ENCODE measurements around the gene TCERG1L. TPM values are rescaled to one million over a fixed set of nuclear protein-coding genes. Genes with fewer than 3 reads are reported as not detected.
A peak's percentile ranks its signal among the peaks of the same experiment; 100 is the strongest.

TCERG1L gene
- total and polyA plus RNA-seq, 5 donors from 2014 or later = not detected

DNA sequence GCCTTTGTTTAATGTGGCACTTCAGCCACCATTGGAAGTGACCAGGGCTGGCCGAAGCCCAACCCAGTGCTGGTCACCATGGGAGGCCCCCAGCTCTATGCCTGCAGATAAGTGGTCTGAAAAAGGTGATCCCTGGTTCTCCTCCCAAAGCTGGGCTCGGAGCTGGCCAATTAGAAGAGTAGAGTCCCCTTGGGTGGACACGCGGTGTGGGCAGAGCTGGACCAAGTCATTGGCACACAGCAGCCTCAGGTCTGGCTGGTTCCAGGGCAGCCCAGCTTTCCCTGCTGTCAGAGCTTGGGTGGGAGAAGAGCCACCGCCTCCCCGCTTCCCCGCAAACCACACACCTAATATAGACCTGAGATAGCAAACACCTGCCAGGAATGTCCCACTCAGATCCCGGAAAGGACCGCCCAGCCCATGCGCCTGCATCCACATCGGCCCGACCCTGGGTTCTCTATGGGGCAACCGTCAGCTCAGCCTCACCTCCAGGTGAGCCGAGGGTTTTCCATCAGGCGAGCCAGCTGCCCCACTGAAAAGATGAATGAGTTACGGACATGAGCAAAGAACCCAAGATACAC is 84.3 kb downstream of the TCERG1L start:
- no peak overlapping the region for H3K4me3 ChIP-seq (ENCODE audit: low read depth, low read length)
- Mint-ChIP-seq H3K36me3 (no peaks in the 10 kb centered on the region), H3K4me3 (no peak overlapping the region), H3K4me1 (no peaks in the 10 kb centered on the region), H3K27ac (no peak overlapping the region), H3K27me3 (no peaks in the 10 kb centered on the region), H3K9me3 (peaks cover 0 to 3% (median 0%) of the 10 kb centered on the region in 7 donors)
- H3K27me3 ChIP-seq (ENCODE audit: control insufficient read depth, insufficient read depth, low read length) = no peaks in the 10 kb centered on the region
- ATAC-seq (ENCODE audit: low read depth in 2 of 2) = no peak
- H3K4me1 ChIP-seq (ENCODE audit: control insufficient read depth, insufficient read depth, low read length, poor library complexity, severe bottlenecking) = no peaks in the 10 kb centered on the region
- no peak overlapping the region for H3K27ac ChIP-seq (ENCODE audit: insufficient read depth, low read length, poor library complexity, severe bottlenecking)
- H3K36me3 ChIP-seq (ENCODE audit: control insufficient read depth, insufficient read depth, low read length) = no peaks in the 10 kb centered on the region
- no peaks in the 10 kb centered on the region for H3K9me3 ChIP-seq (ENCODE audit: control insufficient read depth in 2 of 2, low read length in 2 of 2)
- DNase-seq = no peak

- Histone ChIP-seq H3K9me3 (ENCODE audit: control insufficient read depth in 2 of 2, low read length in 2 of 2) (no peaks in the 10 kb centered on the region), H3K27ac (ENCODE audit: insufficient read depth, low read length, poor library complexity, severe bottlenecking) (no peak overlapping the region), H3K4me1 (ENCODE audit: control insufficient read depth, insufficient read depth, low read length, poor library complexity, severe bottlenecking) (no peaks in the 10 kb centered on the region), H3K4me3 (ENCODE audit: low read depth, low read length) (no peak overlapping the region), H3K27me3 (ENCODE audit: control insufficient read depth, insufficient read depth, low read length) (no peaks in the 10 kb centered on the region), H3K36me3 (ENCODE audit: control insufficient read depth, insufficient read depth, low read length) (no peaks in the 10 kb centered on the region)
- Mint-ChIP-seq H3K4me3 (no peak overlapping the region), H3K9me3 (peaks cover 0 to 3% (median 0%) of the 10 kb centered on the region in 7 donors), H3K4me1 (no peaks in the 10 kb centered on the region), H3K27ac (no peak overlapping the region), H3K27me3 (no peaks in the 10 kb centered on the region), H3K36me3 (no peaks in the 10 kb centered on the region)
- ATAC-seq (ENCODE audit: low read depth in 2 of 2) (no peak), DNase-seq (no peak)
Observed at GRCh38 chr10:131226446-131227162, 84.9 kb downstream of the TCERG1L start.

GRCh38 chr10:131224106-131224505 is 87.4 kb downstream of the TCERG1L start:
- no peaks in the 10 kb centered on the region for H3K9me3 ChIP-seq (ENCODE audit: control insufficient read depth in 2 of 2, low read length in 2 of 2)
- Mint-ChIP-seq H3K4me3 (peak overlapping the region in 1 of 4 donors; percentile 47), H3K9me3 (peaks cover 0 to 3% (median 0%) of the 10 kb centered on the region in 7 donors), H3K4me1 (no peaks in the 10 kb centered on the region), H3K27me3 (no peaks in the 10 kb centered on the region), H3K36me3 (no peaks in the 10 kb centered on the region), H3K27ac (no peak overlapping the region)
- no peaks in the 10 kb centered on the region for H3K36me3 ChIP-seq (ENCODE audit: control insufficient read depth, insufficient read depth, low read length)
- ATAC-seq (ENCODE audit: low read depth in 2 of 2) = no peak
- no peak for DNase-seq
- no peaks in the 10 kb centered on the region for H3K4me1 ChIP-seq (ENCODE audit: control insufficient read depth, insufficient read depth, low read length, poor library complexity, severe bottlenecking)
- H3K27ac ChIP-seq (ENCODE audit: insufficient read depth, low read length, poor library complexity, severe bottlenecking) = no peak overlapping the region
- no peak overlapping the region for H3K4me3 ChIP-seq (ENCODE audit: low read depth, low read length)
- H3K27me3 ChIP-seq (ENCODE audit: control insufficient read depth, insufficient read depth, low read length) = no peaks in the 10 kb centered on the region

GRCh38 chr10:131223422-131223821 is 88.1 kb downstream of the TCERG1L start:
- H3K4me1 Mint-ChIP-seq = no peaks in the 10 kb centered on the region
- H3K36me3 Mint-ChIP-seq = no peaks in the 10 kb centered on the region
- Histone ChIP-seq H3K27me3 (ENCODE audit: control insufficient read depth, insufficient read depth, low read length) (no peaks in the 10 kb centered on the region), H3K4me3 (ENCODE audit: low read depth, low read length) (no peak overlapping the region), H3K27ac (ENCODE audit: insufficient read depth, low read length, poor library complexity, severe bottlenecking) (no peak overlapping the region), H3K36me3 (ENCODE audit: control insufficient read depth, insufficient read depth, low read length) (no peaks in the 10 kb centered on the region), H3K9me3 (ENCODE audit: control insufficient read depth in 2 of 2, low read length in 2 of 2) (no peaks in the 10 kb centered on the region), H3K4me1 (ENCODE audit: control insufficient read depth, insufficient read depth, low read length, poor library complexity, severe bottlenecking) (no peaks in the 10 kb centered on the region)
- DNase-seq (no peak), ATAC-seq (ENCODE audit: low read depth in 2 of 2) (no peak)
- H3K4me3 Mint-ChIP-seq = no peak overlapping the region
- H3K27me3 Mint-ChIP-seq = no peaks in the 10 kb centered on the region
- H3K9me3 Mint-ChIP-seq = peaks cover 0 to 3% (median 0%) of the 10 kb centered on the region in 7 donors
- H3K27ac Mint-ChIP-seq = no peak overlapping the region

- no peak overlapping the region for H3K27ac Mint-ChIP-seq
- H3K9me3 Mint-ChIP-seq = peaks cover 0 to 3% (median 0%) of the 10 kb centered on the region in 7 donors
- no peak for ATAC-seq (ENCODE audit: low read depth in 2 of 2)
- no peaks in the 10 kb centered on the region for H3K27me3 ChIP-seq (ENCODE audit: control insufficient read depth, insufficient read depth, low read length)
- no peaks in the 10 kb centered on the region for H3K36me3 ChIP-seq (ENCODE audit: control insufficient read depth, insufficient read depth, low read length)
- H3K4me3 ChIP-seq (ENCODE audit: low read depth, low read length) = no peak overlapping the region
- no peak overlapping the region for H3K4me3 Mint-ChIP-seq
- H3K27ac ChIP-seq (ENCODE audit: insufficient read depth, low read length, poor library complexity, severe bottlenecking) = no peak overlapping the region
- no peaks in the 10 kb centered on the region for H3K27me3 Mint-ChIP-seq
- H3K4me1 ChIP-seq (ENCODE audit: control insufficient read depth, insufficient read depth, low read length, poor library complexity, severe bottlenecking) = no peaks in the 10 kb centered on the region
- DNase-seq = no peak
- no peaks in the 10 kb centered on the region for H3K4me1 Mint-ChIP-seq
- no peaks in the 10 kb centered on the region for H3K9me3 ChIP-seq (ENCODE audit: control insufficient read depth in 2 of 2, low read length in 2 of 2)
- no peaks in the 10 kb centered on the region for H3K36me3 Mint-ChIP-seq
Observed at GRCh38 chr10:131222986-131223385, 88.5 kb downstream of the TCERG1L start.

GRCh38 chr10:131221632-131222277 is 89.8 kb downstream of the TCERG1L start:
- no peak overlapping the region for H3K27ac ChIP-seq (ENCODE audit: insufficient read depth, low read length, poor library complexity, severe bottlenecking)
- H3K9me3 Mint-ChIP-seq = peaks cover 0 to 3% (median 0%) of the 10 kb centered on the region in 7 donors
- H3K36me3 Mint-ChIP-seq = no peaks in the 10 kb centered on the region
- no peaks in the 10 kb centered on the region for H3K9me3 ChIP-seq (ENCODE audit: control insufficient read depth in 2 of 2, low read length in 2 of 2)
- H3K27me3 Mint-ChIP-seq = no peaks in the 10 kb centered on the region
- H3K4me3 ChIP-seq (ENCODE audit: low read depth, low read length) = no peak overlapping the region
- no peaks in the 10 kb centered on the region for H3K4me1 ChIP-seq (ENCODE audit: control insufficient read depth, insufficient read depth, low read length, poor library complexity, severe bottlenecking)
- H3K4me1 Mint-ChIP-seq = no peaks in the 10 kb centered on the region
- DNase-seq (no peak), ATAC-seq (ENCODE audit: low read depth in 2 of 2) (no peak)
- no peaks in the 10 kb centered on the region for H3K27me3 ChIP-seq (ENCODE audit: control insufficient read depth, insufficient read depth, low read length)
- no peak overlapping the region for H3K27ac Mint-ChIP-seq
- H3K36me3 ChIP-seq (ENCODE audit: control insufficient read depth, insufficient read depth, low read length) = no peaks in the 10 kb centered on the region
- no peak overlapping the region for H3K4me3 Mint-ChIP-seq

GRCh38 chr10:131220601-131221171 is 90.8 kb downstream of the TCERG1L start:
- no peak overlapping the region for H3K27ac ChIP-seq (ENCODE audit: insufficient read depth, low read length, poor library complexity, severe bottlenecking)
- H3K4me1 ChIP-seq (ENCODE audit: control insufficient read depth, insufficient read depth, low read length, poor library complexity, severe bottlenecking) = no peaks in the 10 kb centered on the region
- Mint-ChIP-seq H3K27me3 (no peaks in the 10 kb centered on the region), H3K4me3 (no peak overlapping the region), H3K9me3 (peaks cover 0 to 3% (median 0%) of the 10 kb centered on the region in 7 donors), H3K4me1 (no peaks in the 10 kb centered on the region), H3K36me3 (no peaks in the 10 kb centered on the region), H3K27ac (no peak overlapping the region)
- H3K4me3 ChIP-seq (ENCODE audit: low read depth, low read length) = no peak overlapping the region
- ATAC-seq (ENCODE audit: low read depth in 2 of 2) (no peak), DNase-seq (no peak)
- H3K36me3 ChIP-seq (ENCODE audit: control insufficient read depth, insufficient read depth, low read length) = no peaks in the 10 kb centered on the region
- no peaks in the 10 kb centered on the region for H3K27me3 ChIP-seq (ENCODE audit: control insufficient read depth, insufficient read depth, low read length)
- no peaks in the 10 kb centered on the region for H3K9me3 ChIP-seq (ENCODE audit: control insufficient read depth in 2 of 2, low read length in 2 of 2)
